Progenitor cell of endocrine pancreas (in vitro differentiated cells): Measurements from ENCODE around the gene TAB2. TPM values are rescaled to one million over a fixed set of nuclear protein-coding genes. Genes with fewer than 3 reads are reported as not detected.

Source experiments
- DNase-seq: peaks from one replicate; pipeline ENCODE4 v3.0.0; 2021; ENCODE audit warnings: low spot score; ENCODE audit not compliant: unreplicated experiment
- H3K27ac Mint-ChIP-seq: 2 replicates; pipeline ENCODE4 v1.8.0; 2021; ENCODE audit warnings: mild to moderate bottlenecking, moderate library complexity, mixed read lengths
- H3K27me3 Mint-ChIP-seq: 2 replicates; pipeline ENCODE4 v1.8.0; 2021; ENCODE audit warnings: mixed read lengths
- H3K36me3 Mint-ChIP-seq: 2 replicates; pipeline ENCODE4 v1.8.0; 2022; ENCODE audit warnings: mixed read lengths; ENCODE audit not compliant: insufficient read depth
- H3K4me1 Mint-ChIP-seq: 2 replicates; pipeline ENCODE4 v1.8.0; 2021; ENCODE audit warnings: low read depth, mixed read lengths
- H3K4me3 Mint-ChIP-seq: 2 replicates; pipeline ENCODE4 v1.8.0; 2021; ENCODE audit warnings: low read depth, mild to moderate bottlenecking, moderate library complexity, mixed read lengths
- H3K9me3 Mint-ChIP-seq: 2 replicates; pipeline ENCODE4 v1.8.0; 2021; ENCODE audit warnings: low read depth, mixed read lengths
- CTCF ChIP-seq: fragments of 200-600 bp; sonication (generic); IDR thresholded peaks from one replicate; pipeline ENCODE4 v1.5.0; 2021; ENCODE audit warnings: antibody characterized with exemption, mild to moderate bottlenecking; ENCODE audit not compliant: unreplicated experiment
- total RNA-seq: library from RNA; stranded (reverse); gene quantifications from 2 replicates; pipeline ENCODE4 v1.2.1, GENCODE V29; 2021

Gene TAB2
- total RNA-seq, 1 donor from 2014 or later, result 58.0 TPM

GRCh38 chr6:149300563-149300962 is 16.9 kb upstream of the TAB2 start:
- DNase-seq, result no peak
- H3K4me3 Mint-ChIP-seq, result no peak overlapping the region

GRCh38 chr6:149302723-149303122 is 14.8 kb upstream of the TAB2 start:
- Mint-ChIP-seq H3K27ac (no peak overlapping the region), H3K36me3 (no peaks in the 10 kb centered on the region), H3K27me3 (no peaks in the 10 kb centered on the region), H3K4me1 (peaks cover 15% of the 10 kb centered on the region), H3K9me3 (no peaks in the 10 kb centered on the region), H3K4me3 (no peak overlapping the region)
- no peak for TF ChIP-seq CTCF
- DNase-seq, result no peak

More at GRCh38 chr6:149300563-149300962, 16.9 kb upstream of the TAB2 start:
- H3K27ac Mint-ChIP-seq, result no peak overlapping the region
- H3K27me3 Mint-ChIP-seq, result no peaks in the 10 kb centered on the region
- H3K36me3 Mint-ChIP-seq, result no peaks in the 10 kb centered on the region
- TF ChIP-seq CTCF, result no peak
- H3K9me3 Mint-ChIP-seq, result no peaks in the 10 kb centered on the region
- H3K4me1 Mint-ChIP-seq, result peaks cover 15% of the 10 kb centered on the region

- H3K4me3 Mint-ChIP-seq, result no peak overlapping the region
- DNase-seq, result no peak
- peaks cover 19% of the 10 kb centered on the region for H3K4me1 Mint-ChIP-seq
- no peak for TF ChIP-seq CTCF
- no peak overlapping the region for H3K27ac Mint-ChIP-seq
- no peaks in the 10 kb centered on the region for H3K27me3 Mint-ChIP-seq
- H3K9me3 Mint-ChIP-seq, result no peaks in the 10 kb centered on the region
- H3K36me3 Mint-ChIP-seq, result no peaks in the 10 kb centered on the region
Measured at GRCh38 chr6:149303468-149303867, 14.0 kb upstream of the TAB2 start.

GRCh38 chr6:149305372-149305771 is 12.1 kb upstream of the TAB2 start:
- H3K4me3 Mint-ChIP-seq, result no peak overlapping the region
- no peaks in the 10 kb centered on the region for H3K27me3 Mint-ChIP-seq
- no peaks in the 10 kb centered on the region for H3K36me3 Mint-ChIP-seq
- H3K27ac Mint-ChIP-seq, result peak overlapping the region; percentile 50
- no peak for TF ChIP-seq CTCF
- DNase-seq, result no peak
- no peaks in the 10 kb centered on the region for H3K9me3 Mint-ChIP-seq
- H3K4me1 Mint-ChIP-seq, result peaks cover 16% of the 10 kb centered on the region

GRCh38 chr6:149306967-149307366 is 10.5 kb upstream of the TAB2 start:
- no peak overlapping the region for H3K27ac Mint-ChIP-seq
- no peak overlapping the region for H3K4me3 Mint-ChIP-seq
- TF ChIP-seq CTCF, result no peak
- H3K4me1 Mint-ChIP-seq, result peaks cover 17% of the 10 kb centered on the region
- DNase-seq, result no peak
- H3K36me3 Mint-ChIP-seq, result no peaks in the 10 kb centered on the region
- peaks cover 6% of the 10 kb centered on the region for H3K27me3 Mint-ChIP-seq
- no peaks in the 10 kb centered on the region for H3K9me3 Mint-ChIP-seq
